Measurements from ENCODE around the gene PRELP.

PRELP gene

DNA sequence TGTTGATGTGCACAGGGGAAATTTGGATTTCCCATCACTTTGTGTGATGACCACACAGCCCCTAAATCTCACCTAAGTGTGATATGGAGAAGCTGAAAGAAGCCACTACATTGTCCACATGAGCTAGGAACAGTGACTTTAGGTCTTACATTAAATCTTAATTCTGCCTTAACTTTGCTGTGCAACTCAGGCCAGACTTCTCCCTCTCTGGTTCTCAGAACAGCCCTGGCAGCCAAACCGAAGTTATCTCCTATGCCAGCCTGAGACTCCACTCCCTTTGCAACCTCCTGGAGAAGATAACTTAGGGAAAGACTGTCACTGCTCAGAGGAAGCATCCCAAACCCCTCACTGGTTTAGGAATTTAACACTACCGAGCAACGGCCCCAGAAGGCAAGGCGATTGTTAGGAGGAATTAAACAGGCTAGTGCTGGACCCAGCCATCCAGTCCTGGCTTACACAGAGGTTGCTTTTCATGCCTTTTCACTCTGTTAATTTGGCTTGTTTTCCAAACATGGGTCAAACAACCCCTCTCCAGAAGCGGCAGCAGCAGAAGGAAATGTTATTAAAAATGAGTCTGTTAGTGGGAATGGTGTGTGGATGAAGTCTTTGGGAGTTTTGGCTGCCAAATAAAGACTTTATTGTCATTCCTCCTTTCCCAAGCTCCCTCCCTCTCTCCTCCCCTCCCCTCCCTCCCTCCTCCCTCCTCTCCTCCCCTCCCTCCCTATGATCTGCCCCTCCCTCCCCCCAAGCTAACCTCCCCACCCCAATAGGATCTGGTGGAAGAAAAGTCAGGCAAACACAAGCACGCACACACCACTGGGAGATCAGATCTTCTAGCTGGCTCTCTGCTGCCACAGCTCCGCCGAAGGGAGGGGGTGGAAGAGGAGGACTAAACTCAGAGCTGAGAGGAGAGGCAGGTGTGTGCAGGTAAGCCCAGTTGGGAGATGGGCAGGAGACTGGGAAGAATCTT is at the start of gene PRELP:
PRELP (plus strand) TSS at position 795 of the 970 bp plus-strand sequence. CDS start 7,379 bp downstream, outside the sequence.
- ATAC-seq: no peak
- TF ChIP-seq ARNTL (CRISPR knock-in tag; IDR thresholded peaks at IDR 0.05; ENCODE audit: borderline replicate concordance, low read depth) (no peak), ESRRG (CRISPR knock-in tag; IDR thresholded peaks at IDR 0.05) (no peak), TOX (CRISPR knock-in tag; IDR thresholded peaks at IDR 0.05; ENCODE audit: borderline replicate concordance) (no peak), ZNF565 (CRISPR knock-in tag; conservative IDR thresholded peaks at IDR 0.05; ENCODE audit: low read depth) (no peak), BACH2 (CRISPR knock-in tag; IDR thresholded peaks at IDR 0.05; ENCODE audit: borderline replicate concordance) (no peak), ZNF70 (CRISPR knock-in tag; IDR thresholded peaks at IDR 0.05) (no peak), GLIS3 (CRISPR knock-in tag; IDR thresholded peaks at IDR 0.05) (no peak), OSR1 (CRISPR knock-in tag; IDR thresholded peaks at IDR 0.05) (no peak), SNAI2 (CRISPR knock-in tag; IDR thresholded peaks at IDR 0.05) (no peak), CSDC2 (CRISPR knock-in tag; IDR thresholded peaks at IDR 0.05) (no peak), ISL1 (CRISPR knock-in tag; IDR thresholded peaks at IDR 0.05) (no peak), TCF4 (CRISPR knock-in tag; IDR thresholded peaks at IDR 0.05; ENCODE audit: borderline replicate concordance) (no peak), ZFP30 (CRISPR knock-in tag; IDR thresholded peaks at IDR 0.05) (no peak), ZNF8 (CRISPR knock-in tag; IDR thresholded peaks at IDR 0.05) (no peak)
- TF ChIP-seq, protein P1, sequence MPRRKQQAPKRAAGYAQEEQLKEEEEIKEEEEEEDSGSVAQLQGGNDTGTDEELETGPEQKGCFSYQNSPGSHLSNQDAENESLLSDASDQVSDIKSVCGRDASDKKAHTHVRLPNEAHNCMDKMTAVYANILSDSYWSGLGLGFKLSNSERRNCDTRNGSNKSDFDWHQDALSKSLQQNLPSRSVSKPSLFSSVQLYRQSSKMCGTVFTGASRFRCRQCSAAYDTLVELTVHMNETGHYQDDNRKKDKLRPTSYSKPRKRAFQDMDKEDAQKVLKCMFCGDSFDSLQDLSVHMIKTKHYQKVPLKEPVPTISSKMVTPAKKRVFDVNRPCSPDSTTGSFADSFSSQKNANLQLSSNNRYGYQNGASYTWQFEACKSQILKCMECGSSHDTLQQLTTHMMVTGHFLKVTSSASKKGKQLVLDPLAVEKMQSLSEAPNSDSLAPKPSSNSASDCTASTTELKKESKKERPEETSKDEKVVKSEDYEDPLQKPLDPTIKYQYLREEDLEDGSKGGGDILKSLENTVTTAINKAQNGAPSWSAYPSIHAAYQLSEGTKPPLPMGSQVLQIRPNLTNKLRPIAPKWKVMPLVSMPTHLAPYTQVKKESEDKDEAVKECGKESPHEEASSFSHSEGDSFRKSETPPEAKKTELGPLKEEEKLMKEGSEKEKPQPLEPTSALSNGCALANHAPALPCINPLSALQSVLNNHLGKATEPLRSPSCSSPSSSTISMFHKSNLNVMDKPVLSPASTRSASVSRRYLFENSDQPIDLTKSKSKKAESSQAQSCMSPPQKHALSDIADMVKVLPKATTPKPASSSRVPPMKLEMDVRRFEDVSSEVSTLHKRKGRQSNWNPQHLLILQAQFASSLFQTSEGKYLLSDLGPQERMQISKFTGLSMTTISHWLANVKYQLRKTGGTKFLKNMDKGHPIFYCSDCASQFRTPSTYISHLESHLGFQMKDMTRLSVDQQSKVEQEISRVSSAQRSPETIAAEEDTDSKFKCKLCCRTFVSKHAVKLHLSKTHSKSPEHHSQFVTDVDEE (CRISPR knock-in tag; IDR thresholded peaks at IDR 0.05): no peak
- TF ChIP-seq, protein P2, sequence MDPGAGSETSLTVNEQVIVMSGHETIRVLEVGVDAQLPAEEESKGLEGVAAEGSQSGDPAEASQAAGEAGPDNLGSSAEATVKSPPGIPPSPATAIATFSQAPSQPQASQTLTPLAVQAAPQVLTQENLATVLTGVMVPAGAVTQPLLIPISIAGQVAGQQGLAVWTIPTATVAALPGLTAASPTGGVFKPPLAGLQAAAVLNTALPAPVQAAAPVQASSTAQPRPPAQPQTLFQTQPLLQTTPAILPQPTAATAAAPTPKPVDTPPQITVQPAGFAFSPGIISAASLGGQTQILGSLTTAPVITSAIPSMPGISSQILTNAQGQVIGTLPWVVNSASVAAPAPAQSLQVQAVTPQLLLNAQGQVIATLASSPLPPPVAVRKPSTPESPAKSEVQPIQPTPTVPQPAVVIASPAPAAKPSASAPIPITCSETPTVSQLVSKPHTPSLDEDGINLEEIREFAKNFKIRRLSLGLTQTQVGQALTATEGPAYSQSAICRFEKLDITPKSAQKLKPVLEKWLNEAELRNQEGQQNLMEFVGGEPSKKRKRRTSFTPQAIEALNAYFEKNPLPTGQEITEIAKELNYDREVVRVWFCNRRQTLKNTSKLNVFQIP (CRISPR knock-in tag; IDR thresholded peaks at IDR 0.05; ENCODE audit: borderline replicate concordance, low read depth): no peak
- TF ChIP-seq, protein P3, sequence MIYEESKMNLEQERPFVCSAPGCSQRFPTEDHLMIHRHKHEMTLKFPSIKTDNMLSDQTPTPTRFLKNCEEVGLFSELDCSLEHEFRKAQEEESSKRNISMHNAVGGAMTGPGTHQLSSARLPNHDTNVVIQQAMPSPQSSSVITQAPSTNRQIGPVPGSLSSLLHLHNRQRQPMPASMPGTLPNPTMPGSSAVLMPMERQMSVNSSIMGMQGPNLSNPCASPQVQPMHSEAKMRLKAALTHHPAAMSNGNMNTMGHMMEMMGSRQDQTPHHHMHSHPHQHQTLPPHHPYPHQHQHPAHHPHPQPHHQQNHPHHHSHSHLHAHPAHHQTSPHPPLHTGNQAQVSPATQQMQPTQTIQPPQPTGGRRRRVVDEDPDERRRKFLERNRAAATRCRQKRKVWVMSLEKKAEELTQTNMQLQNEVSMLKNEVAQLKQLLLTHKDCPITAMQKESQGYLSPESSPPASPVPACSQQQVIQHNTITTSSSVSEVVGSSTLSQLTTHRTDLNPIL (CRISPR knock-in tag; IDR thresholded peaks at IDR 0.05; ENCODE audit: low read depth): no peak
- TF ChIP-seq, protein P4, sequence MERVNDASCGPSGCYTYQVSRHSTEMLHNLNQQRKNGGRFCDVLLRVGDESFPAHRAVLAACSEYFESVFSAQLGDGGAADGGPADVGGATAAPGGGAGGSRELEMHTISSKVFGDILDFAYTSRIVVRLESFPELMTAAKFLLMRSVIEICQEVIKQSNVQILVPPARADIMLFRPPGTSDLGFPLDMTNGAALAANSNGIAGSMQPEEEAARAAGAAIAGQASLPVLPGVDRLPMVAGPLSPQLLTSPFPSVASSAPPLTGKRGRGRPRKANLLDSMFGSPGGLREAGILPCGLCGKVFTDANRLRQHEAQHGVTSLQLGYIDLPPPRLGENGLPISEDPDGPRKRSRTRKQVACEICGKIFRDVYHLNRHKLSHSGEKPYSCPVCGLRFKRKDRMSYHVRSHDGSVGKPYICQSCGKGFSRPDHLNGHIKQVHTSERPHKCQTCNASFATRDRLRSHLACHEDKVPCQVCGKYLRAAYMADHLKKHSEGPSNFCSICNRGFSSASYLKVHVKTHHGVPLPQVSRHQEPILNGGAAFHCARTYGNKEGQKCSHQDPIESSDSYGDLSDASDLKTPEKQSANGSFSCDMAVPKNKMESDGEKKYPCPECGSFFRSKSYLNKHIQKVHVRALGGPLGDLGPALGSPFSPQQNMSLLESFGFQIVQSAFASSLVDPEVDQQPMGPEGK (CRISPR knock-in tag; IDR thresholded peaks at IDR 0.05; ENCODE audit: borderline replicate concordance): no peak
- TF ChIP-seq, protein P5, sequence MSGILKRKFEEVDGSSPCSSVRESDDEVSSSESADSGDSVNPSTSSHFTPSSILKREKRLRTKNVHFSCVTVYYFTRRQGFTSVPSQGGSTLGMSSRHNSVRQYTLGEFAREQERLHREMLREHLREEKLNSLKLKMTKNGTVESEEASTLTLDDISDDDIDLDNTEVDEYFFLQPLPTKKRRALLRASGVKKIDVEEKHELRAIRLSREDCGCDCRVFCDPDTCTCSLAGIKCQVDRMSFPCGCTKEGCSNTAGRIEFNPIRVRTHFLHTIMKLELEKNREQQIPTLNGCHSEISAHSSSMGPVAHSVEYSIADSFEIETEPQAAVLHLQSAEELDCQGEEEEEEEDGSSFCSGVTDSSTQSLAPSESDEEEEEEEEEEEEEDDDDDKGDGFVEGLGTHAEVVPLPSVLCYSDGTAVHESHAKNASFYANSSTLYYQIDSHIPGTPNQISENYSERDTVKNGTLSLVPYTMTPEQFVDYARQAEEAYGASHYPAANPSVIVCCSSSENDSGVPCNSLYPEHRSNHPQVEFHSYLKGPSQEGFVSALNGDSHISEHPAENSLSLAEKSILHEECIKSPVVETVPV (CRISPR knock-in tag; IDR thresholded peaks at IDR 0.05): no peak

DNA sequence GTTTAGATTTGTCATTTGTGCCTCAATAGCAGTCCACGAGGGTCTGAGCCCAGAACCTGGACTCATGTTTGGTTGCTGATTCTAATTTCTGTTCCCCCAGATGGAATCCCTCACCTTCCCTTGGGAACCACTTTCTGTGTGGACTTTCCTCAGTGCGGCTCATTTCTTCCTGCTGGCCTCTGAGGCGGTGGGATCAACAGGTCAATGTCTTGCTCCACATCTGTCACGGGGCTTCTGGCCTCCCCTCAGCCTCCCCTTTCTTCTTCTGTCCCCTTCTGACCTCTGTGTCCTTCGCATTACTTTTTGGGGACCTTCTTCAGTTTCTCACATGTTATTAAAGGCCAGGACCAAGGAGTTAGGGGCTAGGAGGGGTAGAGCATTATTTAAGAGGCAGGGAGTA is 49.2 kb upstream of the PRELP start:
- ATAC-seq: no peak
- TF ChIP-seq ESRRG (CRISPR knock-in tag; IDR thresholded peaks at IDR 0.05): no peak

DNA sequence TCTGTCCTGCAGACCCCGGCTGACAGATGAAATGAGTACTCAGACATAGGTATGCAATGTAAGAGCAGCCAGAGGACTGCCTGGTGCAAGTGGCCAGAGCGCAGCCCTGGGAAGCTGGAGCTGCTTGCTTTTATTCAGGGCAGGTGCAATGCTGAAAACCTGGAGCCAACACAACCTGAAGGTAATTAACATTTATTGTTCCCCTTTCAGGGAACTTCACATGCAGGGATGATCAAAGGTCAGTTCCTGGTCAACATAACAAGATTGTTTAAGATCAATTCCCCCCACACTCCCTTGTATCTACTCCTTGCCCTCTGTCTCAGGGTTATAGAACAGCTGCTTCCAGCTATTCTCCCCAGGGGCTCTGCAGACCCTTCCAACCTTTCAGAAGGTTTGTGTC is 48.7 kb upstream of the PRELP start:
- no peak for ATAC-seq
- TF ChIP-seq, protein P5 (CRISPR knock-in tag; IDR thresholded peaks at IDR 0.05): no peak
- no peak for TF ChIP-seq ESRRG (CRISPR knock-in tag; IDR thresholded peaks at IDR 0.05)

Measured in SK-N-SH treated with all-trans-retinoic acid at 6 μM for 48 hours (cell line).